HepG2 (cell line): Measurements from ENCODE around the gene RNF11. TPM values are rescaled to one million over a fixed set of nuclear protein-coding genes. Genes with fewer than 3 reads are reported as not detected.

Experiments used
- AGO2 ChIP-seq: fragments of 200-400 bp; formaldehyde crosslinking; optimal IDR thresholded peaks from 2 replicates; pipeline ENCODE3; 2017; ENCODE audit warnings: mild to moderate bottlenecking, low read depth, low read length, moderate library complexity
- EEA1 ChIP-seq: sonication (generic); formaldehyde crosslinking; IDR thresholded peaks from 2 replicates; pipeline ENCODE4 v1.5.1; 2020; ENCODE audit warnings: mild to moderate bottlenecking, missing genetic modification reagents, borderline replicate concordance
- ELF3 ChIP-seq: IDR thresholded peaks from 2 replicates; pipeline ENCODE4 v1.6.1; 2016; ENCODE audit warnings: missing genetic modification reagents, missing compliant biosample characterization
- GMEB2 ChIP-seq: IDR thresholded peaks from 2 replicates; pipeline ENCODE4 v1.6.1; 2016; ENCODE audit warnings: missing biosample characterization, missing genetic modification reagents, low read depth
- HES4 ChIP-seq: sonication (generic); formaldehyde crosslinking; IDR thresholded peaks from 2 replicates; pipeline ENCODE4 v1.9.0; 2021; ENCODE audit warnings: mild to moderate bottlenecking, missing genetic modification reagents, borderline replicate concordance
- NKX3-1 ChIP-seq: sonication (generic); formaldehyde crosslinking; IDR thresholded peaks from 2 replicates; pipeline ENCODE4 v1.5.0; 2020; ENCODE audit warnings: missing genetic modification reagents
- NR2F1 ChIP-seq, 2 experiments: fragments of 450-650 bp in 1 of 2; formaldehyde crosslinking in 1 of 2; IDR thresholded peaks; 2 replicates each; pipeline versions ENCODE4 v1.5.0 to v1.6.1; 2016 to 2020; ENCODE audit warnings: mild to moderate bottlenecking in 1 of 2, missing compliant biosample characterization in 1 of 2, missing genetic modification reagents in 1 of 2, moderate library complexity in 1 of 2
- POLR2A ChIP-seq, 2 experiments: IDR thresholded peaks; 2 replicates each; pipeline ENCODE4 v1.6.1; 2011; ENCODE audit warnings: low read depth in 2 of 2, low read length in 2 of 2, mild to moderate bottlenecking in 1 of 2, moderate library complexity in 1 of 2; ENCODE audit not compliant: insufficient read depth in 1 of 2
- SMC3 ChIP-seq: IDR thresholded peaks from 2 replicates; pipeline ENCODE4 v1.6.1; 2011; ENCODE audit warnings: low read length, improper control_type of control experiment
- SNRNP70 ChIP-seq: fragments of 200-400 bp; formaldehyde crosslinking; IDR thresholded peaks from 2 replicates; pipeline ENCODE4 v1.6.1; 2017; ENCODE audit warnings: mild to moderate bottlenecking, low read depth, low read length, moderate library complexity
- ZFP36 ChIP-seq: fragments of 150-350 bp; IDR thresholded peaks from 2 replicates; pipeline ENCODE4 v1.6.1; 2018; ENCODE audit warnings: borderline replicate concordance, low read length, low read depth; ENCODE audit not compliant: partially characterized antibody
- ZFY ChIP-seq: sonication (generic); formaldehyde crosslinking; IDR thresholded peaks from 2 replicates; pipeline ENCODE4 v1.4.0; 2020; ENCODE audit warnings: missing genetic modification reagents
- ZNF335 ChIP-seq: sonication (generic); formaldehyde crosslinking; IDR thresholded peaks from 2 replicates; pipeline ENCODE4 v1.4.0; 2020; ENCODE audit warnings: missing genetic modification reagents
- ZNF550 ChIP-seq: sonication (generic); formaldehyde crosslinking; IDR thresholded peaks from 2 replicates; pipeline ENCODE4 v1.4.0; 2020; ENCODE audit warnings: mild to moderate bottlenecking, missing genetic modification reagents, borderline replicate concordance
- ZNF780A ChIP-seq: sonication (generic); formaldehyde crosslinking; IDR thresholded peaks from 2 replicates; pipeline ENCODE4 v1.8.0; 2022; ENCODE audit warnings: mild to moderate bottlenecking, missing genetic modification reagents, moderate library complexity
- ZNF781 ChIP-seq: sonication (generic); formaldehyde crosslinking; IDR thresholded peaks from 2 replicates; pipeline ENCODE4 v1.5.1; 2020; ENCODE audit warnings: borderline replicate concordance, mild to moderate bottlenecking, missing genetic modification reagents; ENCODE audit errors: not compliant biosample characterization
- ZNF83 ChIP-seq: sonication (generic); formaldehyde crosslinking; IDR thresholded peaks from 2 replicates; pipeline ENCODE4 v1.4.0; 2020; ENCODE audit warnings: missing genetic modification reagents, mild to moderate bottlenecking, borderline replicate concordance
- polyA plus RNA-seq, 8 experiments: library from polyadenylated mRNA; depleted of rRNA in 3 of 8; stranded (reverse) in 7 of 8; unstranded in 1 of 8; fragments of >200 nt; fragmentation: Illumina TruSeq in 4 of 8; extraction: Trizol in 4 of 8; gene quantifications; 2 replicates each; pipeline versions ENCODE4 v1.2.1 to v1.2.3, GENCODE V29; 2011 to 2016; ENCODE audit warnings: low read depth in 4 of 8, missing spikeins in 1 of 8, mixed read lengths in 1 of 8; ENCODE audit not compliant: insufficient read depth in 1 of 8
- total RNA-seq, 5 experiments: library from RNA; depleted of rRNA; stranded (reverse); fragments of >200 nt; fragmentation: Illumina TruSeq; extraction: Trizol; gene quantifications; 2 replicates each; pipeline ENCODE4 v1.2.3, GENCODE V29; 2016; ENCODE audit warnings: low read depth in 1 of 5
- TF ChIP-seq, protein P1 (sequence below): sonication (generic); formaldehyde crosslinking; IDR thresholded peaks from 2 replicates; pipeline ENCODE4 v1.5.0; 2020; ENCODE audit warnings: mild to moderate bottlenecking, missing genetic modification reagents
- TF ChIP-seq, protein P2 (sequence below): sonication (generic); formaldehyde crosslinking; IDR thresholded peaks from 2 replicates; pipeline ENCODE4 v1.4.0; 2020; ENCODE audit warnings: missing genetic modification reagents

Gene RNF11
- total and polyA plus RNA-seq, 2 of the 13 experiments (the other 11 are each of a cell fraction or from before 2014, with no cell fraction given), result 41.2 to 48.8 TPM

DNA sequence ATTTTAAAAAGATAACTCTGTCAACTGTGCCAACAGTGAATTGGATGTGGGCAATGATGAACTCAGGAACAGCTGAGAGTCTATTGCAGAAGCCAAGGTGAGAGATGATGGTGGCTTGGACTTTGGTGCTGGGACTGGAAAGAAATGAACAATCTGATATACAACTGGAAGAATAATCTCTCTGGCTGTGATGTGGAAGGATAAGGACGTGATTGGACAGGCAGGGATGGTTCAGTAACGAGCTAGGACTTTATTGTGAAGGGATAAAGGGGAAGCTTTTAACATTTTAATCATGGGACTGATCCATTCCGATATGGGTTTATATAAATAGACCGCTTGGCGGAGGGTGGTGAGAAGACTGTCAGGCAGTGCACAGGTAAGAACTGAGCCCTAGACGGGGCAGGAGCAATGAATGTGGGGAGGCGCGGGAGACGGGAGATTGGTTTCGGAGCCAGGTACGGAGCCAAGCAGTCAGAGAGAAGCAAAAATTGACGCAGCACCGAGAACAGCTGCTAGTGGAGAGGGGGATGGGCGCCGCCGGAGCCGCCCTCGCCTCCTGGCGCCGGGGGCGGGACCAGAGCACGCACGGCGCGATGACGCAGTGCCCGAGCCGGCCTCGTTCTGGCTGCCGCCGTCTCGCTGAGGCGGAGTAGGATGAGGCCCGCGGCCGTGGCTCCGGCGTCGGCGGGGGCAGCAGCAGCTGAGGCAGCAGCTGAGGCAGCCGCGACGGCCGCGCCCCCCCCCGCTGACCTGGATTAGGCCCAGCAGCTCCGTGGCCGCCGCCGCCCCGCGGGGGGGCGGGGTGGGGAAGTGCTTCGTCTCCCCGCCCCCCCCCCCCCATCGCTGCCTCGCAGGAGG, at the start of gene RNF11 (continued):
- TF ChIP-seq ZNF550 (no peak), ZNF781 (CRISPR knock-in tag) (no peak), SMC3 (no peak), HES4 (peak; percentile 19; the same call in 1 of the 2 replicates), SNRNP70 (no peak), ZFP36 (no peak), ZFY (CRISPR knock-in tag) (peak; percentile 88), EEA1 (CRISPR knock-in tag) (no peak), AGO2 (no peak), ZNF780A (no peak), ELF3 (CRISPR knock-in tag) (0 out of 2 replicates have a peak, but pooled peaks have one; percentile 16), GMEB2 (peak; percentile 90), ZNF83 (CRISPR knock-in tag) (0 out of 2 replicates have a peak, but pooled peaks have one; percentile 75), ZNF335 (CRISPR knock-in tag) (no peak), NR2F1 (CRISPR knock-in tag; IDR thresholded peaks at IDR 0.05) (no peak), POLR2A (IDR thresholded peaks at IDR 0.05; ENCODE audit: insufficient read depth in 1 of 2, low read depth in 2 of 2, low read length in 2 of 2) (peak; percentile 81 to 94), NKX3-1 (CRISPR knock-in tag) (no peak)
- TF ChIP-seq, protein P1, sequence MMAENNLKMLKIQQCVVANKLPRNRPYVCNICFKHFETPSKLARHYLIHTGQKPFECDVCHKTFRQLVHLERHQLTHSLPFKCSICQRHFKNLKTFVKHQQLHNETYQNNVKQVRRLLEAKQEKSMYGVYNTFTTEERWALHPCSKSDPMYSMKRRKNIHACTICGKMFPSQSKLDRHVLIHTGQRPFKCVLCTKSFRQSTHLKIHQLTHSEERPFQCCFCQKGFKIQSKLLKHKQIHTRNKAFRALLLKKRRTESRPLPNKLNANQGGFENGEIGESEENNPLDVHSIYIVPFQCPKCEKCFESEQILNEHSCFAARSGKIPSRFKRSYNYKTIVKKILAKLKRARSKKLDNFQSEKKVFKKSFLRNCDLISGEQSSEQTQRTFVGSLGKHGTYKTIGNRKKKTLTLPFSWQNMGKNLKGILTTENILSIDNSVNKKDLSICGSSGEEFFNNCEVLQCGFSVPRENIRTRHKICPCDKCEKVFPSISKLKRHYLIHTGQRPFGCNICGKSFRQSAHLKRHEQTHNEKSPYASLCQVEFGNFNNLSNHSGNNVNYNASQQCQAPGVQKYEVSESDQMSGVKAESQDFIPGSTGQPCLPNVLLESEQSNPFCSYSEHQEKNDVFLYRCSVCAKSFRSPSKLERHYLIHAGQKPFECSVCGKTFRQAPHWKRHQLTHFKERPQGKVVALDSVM (CRISPR knock-in tag), result 0 out of 2 replicates have a peak, but pooled peaks have one; percentile 15
- TF ChIP-seq, protein P2, sequence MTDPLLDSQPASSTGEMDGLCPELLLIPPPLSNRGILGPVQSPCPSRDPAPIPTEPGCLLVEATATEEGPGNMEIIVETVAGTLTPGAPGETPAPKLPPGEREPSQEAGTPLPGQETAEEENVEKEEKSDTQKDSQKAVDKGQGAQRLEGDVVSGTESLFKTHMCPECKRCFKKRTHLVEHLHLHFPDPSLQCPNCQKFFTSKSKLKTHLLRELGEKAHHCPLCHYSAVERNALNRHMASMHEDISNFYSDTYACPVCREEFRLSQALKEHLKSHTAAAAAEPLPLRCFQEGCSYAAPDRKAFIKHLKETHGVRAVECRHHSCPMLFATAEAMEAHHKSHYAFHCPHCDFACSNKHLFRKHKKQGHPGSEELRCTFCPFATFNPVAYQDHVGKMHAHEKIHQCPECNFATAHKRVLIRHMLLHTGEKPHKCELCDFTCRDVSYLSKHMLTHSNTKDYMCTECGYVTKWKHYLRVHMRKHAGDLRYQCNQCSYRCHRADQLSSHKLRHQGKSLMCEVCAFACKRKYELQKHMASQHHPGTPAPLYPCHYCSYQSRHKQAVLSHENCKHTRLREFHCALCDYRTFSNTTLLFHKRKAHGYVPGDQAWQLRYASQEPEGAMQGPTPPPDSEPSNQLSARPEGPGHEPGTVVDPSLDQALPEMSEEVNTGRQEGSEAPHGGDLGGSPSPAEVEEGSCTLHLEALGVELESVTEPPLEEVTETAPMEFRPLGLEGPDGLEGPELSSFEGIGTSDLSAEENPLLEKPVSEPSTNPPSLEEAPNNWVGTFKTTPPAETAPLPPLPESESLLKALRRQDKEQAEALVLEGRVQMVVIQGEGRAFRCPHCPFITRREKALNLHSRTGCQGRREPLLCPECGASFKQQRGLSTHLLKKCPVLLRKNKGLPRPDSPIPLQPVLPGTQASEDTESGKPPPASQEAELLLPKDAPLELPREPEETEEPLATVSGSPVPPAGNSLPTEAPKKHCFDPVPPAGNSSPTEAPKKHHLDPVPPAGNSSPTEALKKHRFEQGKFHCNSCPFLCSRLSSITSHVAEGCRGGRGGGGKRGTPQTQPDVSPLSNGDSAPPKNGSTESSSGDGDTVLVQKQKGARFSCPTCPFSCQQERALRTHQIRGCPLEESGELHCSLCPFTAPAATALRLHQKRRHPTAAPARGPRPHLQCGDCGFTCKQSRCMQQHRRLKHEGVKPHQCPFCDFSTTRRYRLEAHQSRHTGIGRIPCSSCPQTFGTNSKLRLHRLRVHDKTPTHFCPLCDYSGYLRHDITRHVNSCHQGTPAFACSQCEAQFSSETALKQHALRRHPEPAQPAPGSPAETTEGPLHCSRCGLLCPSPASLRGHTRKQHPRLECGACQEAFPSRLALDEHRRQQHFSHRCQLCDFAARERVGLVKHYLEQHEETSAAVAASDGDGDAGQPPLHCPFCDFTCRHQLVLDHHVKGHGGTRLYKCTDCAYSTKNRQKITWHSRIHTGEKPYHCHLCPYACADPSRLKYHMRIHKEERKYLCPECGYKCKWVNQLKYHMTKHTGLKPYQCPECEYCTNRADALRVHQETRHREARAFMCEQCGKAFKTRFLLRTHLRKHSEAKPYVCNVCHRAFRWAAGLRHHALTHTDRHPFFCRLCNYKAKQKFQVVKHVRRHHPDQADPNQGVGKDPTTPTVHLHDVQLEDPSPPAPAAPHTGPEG (CRISPR knock-in tag), result no peak
